Measurements from ENCODE around the gene LIMK1. TPM values are rescaled to one million over a fixed set of nuclear protein-coding genes. Genes with fewer than 3 reads are reported as not detected.

LIMK1 gene
- total RNA-seq, 2 experiments from 2014 or later, result 28.8 to 29.1 TPM

DNA sequence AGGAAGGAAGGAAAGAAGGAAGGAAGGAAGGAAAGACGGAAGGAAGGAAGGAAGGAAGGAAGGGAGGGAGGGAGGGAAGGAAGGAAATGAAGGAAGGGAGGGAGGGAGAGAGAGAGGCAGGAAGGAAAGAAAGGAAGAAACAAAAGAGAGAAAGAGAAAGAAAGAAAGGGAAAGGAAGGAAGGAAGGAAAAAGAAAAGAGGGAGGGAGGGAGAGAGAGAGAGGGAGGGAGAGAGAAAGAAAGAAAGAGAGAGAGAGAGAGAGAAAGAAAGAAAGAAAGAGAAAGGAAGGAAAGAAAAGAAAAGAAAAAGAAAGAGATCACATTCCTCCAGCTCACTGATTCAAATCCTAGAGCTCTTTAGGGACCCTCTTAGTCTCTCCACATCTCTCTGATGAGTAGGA, 31.0 kb upstream of the LIMK1 start:
- ChIA-PET POLR2A (no interaction called here), CTCF (interaction anchor here (0.8 kb wide), 1 partner anchor 15 kb away, joined by 9 read pairs; no protein-coding TSS in a partner anchor)

DNA sequence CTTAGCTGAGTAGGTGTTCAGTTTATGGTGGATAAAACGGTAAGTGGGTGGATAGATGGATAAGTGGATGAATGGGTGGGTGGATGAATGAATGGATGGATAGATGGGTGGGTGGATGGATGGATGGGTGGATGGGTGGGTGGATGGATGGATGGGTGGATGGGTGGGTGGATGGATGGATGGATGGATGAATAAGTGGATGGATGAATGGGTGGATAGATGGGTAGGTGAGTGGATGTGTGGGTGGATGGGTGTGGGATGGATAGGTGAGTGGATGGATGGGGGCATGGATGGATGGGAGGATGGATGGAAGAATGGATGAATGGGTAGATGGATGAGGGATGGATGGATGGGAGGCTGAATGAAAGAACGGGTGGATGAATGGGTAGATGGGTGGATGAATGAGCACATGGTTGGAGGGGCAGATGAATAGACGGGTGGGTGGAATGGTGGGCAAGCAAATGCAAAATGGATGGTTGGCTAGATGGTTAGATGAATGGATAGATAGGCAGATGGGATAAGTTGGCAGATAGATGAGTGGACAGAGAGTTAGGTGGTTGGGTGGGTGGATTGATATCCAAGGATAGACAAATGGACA, 29.9 kb upstream of the LIMK1 start:
- CTCF ChIA-PET, result interaction anchor here (0.8 kb wide), 1 partner anchor 14 kb away, joined by 9 read pairs; no protein-coding TSS in a partner anchor
- POLR2A ChIA-PET, result no interaction called here

GRCh38 chr7:74056096-74056915, 27.3 kb upstream of the LIMK1 start:
- CTCF ChIA-PET, result no interaction called here
- POLR2A ChIA-PET, result no interaction called here

GRCh38 chr7:74057216-74057925, 26.2 kb upstream of the LIMK1 start:
- POLR2A ChIA-PET, result no interaction called here
- CTCF ChIA-PET, result interaction anchor here (1.2 kb wide), 1 partner anchor 11 kb away, joined by 3 read pairs; no protein-coding TSS in a partner anchor

DNA sequence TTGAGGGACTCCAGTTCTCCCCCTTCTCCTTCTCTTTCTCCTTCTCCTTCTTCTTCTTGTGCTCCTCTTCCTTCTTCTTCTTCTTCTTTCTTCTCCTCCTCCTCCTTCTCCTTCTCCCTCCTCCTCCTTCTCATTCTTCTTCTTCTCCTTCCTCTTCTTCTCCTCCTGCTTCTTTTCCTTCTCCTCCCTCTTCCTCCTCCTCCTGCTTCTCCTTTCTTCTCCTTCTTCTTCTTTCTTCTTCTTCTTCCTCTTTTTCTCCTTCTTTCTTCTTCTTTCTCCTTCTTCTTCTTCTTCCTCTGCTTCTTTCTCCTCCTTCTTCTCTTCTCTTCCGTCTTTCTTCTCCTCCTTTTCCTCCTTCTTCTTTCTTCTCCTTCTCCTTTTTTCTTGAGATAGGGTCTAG, 25.6 kb upstream of the LIMK1 start:
- ChIA-PET CTCF (interaction anchor here (1.2 kb wide), 1 partner anchor 10 kb away, joined by 3 read pairs; no protein-coding TSS in a partner anchor), POLR2A (no interaction called here)

DNA sequence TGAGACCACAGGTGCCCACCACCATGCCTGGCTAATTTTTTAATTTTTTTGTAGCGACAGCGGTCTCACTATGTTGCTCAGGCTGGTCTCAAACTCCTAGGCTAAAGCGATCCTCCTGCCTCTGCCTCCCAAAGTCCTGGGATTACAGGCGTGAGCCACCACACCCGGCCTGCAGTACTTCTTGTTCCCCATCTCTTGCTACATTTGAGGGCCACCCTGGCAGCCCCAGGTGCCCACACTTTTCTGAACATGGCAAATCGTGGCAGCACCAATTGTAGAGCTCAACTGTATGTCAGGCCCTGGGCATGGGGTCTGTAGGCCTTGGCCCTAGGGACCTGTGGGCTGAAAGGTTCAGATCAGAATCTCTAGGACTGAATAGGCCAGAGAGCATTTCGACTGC, 25.1 kb upstream of the LIMK1 start:
- ChIA-PET POLR2A (no interaction called here), CTCF (no interaction called here)

- CTCF ChIA-PET, result interaction anchor here (0.8 kb wide), 1 partner anchor 9 kb away, joined by 3 read pairs; no protein-coding TSS in a partner anchor
- POLR2A ChIA-PET, result no interaction called here
Observed at GRCh38 chr7:74059037-74059436, 24.6 kb upstream of the LIMK1 start.

DNA sequence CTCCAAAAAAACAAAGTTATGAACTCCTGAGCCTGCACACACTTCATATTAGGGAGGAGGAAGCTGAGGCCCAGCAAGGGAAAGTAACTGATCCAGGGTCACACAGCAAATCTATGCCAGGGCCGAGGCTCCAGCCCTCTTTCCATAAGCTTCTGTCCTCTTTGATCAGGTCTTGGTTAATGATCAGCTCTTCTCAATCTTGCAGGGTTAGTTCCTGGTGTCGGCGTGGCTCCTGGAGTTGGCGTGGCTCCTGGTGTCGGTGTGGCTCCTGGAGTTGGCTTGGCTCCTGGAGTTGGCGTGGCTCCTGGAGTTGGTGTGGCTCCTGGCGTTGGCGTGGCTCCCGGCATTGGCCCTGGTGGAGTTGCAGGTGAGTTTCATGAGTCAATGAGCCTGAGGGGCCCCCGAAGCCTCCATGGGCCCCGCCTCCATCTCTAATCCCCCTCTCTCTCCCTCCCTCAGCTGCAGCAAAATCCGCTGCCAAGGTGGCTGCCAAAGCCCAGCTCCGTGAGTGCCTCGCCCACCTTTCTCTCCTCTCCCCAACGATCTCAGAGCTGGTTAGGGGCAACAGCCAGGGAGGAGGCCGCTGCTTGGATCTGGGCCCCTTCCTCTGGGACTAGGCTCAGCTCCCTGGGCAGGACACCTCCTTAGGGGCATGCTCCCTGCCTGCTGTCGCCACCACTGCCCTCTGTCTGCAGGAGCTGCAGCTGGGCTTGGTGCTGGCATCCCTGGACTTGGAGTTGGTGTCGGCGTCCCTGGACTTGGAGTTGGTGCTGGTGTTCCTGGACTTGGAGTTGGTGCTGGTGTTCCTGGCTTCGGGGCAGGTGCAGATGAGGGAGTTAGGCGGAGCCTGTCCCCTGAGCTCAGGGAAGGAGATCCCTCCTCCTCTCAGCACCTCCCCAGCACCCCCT, 23.7 kb upstream of the LIMK1 start:
- POLR2A ChIA-PET, result no interaction called here
- CTCF ChIA-PET, result interaction anchor here (0.8 kb wide), 1 partner anchor 8 kb away, joined by 3 read pairs; no protein-coding TSS in a partner anchor

GRCh38 chr7:74061840-74062539, 21.6 kb upstream of the LIMK1 start:
- POLR2A ChIA-PET, result no interaction called here
- CTCF ChIA-PET, result no interaction called here

DNA sequence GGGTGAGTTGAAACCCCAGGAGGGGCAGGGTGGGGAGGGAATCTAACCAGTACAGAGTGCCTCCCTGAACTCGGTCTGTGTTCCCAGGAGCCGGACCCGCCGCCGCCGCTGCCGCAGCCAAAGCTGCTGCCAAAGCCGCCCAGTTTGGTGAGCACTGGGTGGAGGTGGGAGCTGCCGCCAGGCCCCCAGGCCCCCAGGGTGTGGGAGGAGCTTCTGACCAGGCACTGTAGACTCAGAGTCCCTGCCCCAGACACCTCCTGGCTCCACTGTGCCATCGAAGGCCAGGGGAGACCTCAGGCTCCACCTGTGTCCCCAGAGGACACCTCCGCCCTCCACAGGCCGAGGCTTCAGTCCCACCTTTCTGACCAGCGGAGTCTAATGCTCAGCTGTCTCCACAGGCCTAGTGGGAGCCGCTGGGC, 20.4 kb upstream of the LIMK1 start:
- ChIA-PET POLR2A (no interaction called here), CTCF (no interaction called here)

GRCh38 chr7:74063646-74064045, 20.0 kb upstream of the LIMK1 start:
- ChIA-PET CTCF (interaction anchor here (1.6 kb wide), 1 partner anchor 143 kb away, joined by 3 read pairs; no protein-coding TSS in a partner anchor), POLR2A (interaction anchor here (1.0 kb wide), 1 partner anchor 20 kb away, joined by 3 read pairs; the partner anchor contains the start of gene LIMK1)

- ChIA-PET CTCF (interaction anchor here (0.6 to 1.6 kb wide), 4 partner anchors 16 to 142 kb away, joined by 3 read pairs; no protein-coding TSS in a partner anchor), POLR2A (interaction anchor here (1.0 kb wide), 1 partner anchor 19 kb away, joined by 3 read pairs; the partner anchor contains the start of gene LIMK1)
Observed at GRCh38 chr7:74064696-74065095, 18.9 kb upstream of the LIMK1 start.

DNA sequence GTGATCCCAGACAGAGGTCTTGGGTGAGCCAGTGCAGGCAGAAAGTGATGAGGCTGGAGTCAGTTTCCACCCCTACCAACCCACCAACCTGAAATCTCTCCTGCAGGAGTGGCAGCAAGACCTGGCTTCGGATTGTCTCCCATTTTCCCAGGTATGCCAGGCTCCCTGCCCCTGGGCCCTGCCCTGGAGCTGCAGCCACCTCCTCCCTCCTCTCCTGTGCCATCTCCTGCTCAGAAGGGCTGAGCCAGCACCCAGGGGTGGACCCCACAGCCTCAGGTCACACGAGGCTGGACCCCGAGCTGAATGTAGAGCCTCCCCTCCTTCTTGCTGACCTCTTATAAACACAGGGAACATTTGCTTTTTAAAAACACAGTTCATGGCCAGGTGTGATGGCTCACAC, 17.0 kb upstream of the LIMK1 start:
- POLR2A ChIA-PET, result interaction anchor here (0.6 kb wide), 1 partner anchor 98 kb away, joined by 3 read pairs; no protein-coding TSS in a partner anchor
- CTCF ChIA-PET, result no interaction called here

- POLR2A ChIA-PET, result no interaction called here
- CTCF ChIA-PET, result interaction anchor here (0.6 to 1.8 kb wide), 14 partner anchors 9 to 336 kb away, joined by 3 to 7 read pairs (median 3); no protein-coding TSS in a partner anchor
Observed at GRCh38 chr7:74068378-74069085, 15.1 kb upstream of the LIMK1 start.

DNA sequence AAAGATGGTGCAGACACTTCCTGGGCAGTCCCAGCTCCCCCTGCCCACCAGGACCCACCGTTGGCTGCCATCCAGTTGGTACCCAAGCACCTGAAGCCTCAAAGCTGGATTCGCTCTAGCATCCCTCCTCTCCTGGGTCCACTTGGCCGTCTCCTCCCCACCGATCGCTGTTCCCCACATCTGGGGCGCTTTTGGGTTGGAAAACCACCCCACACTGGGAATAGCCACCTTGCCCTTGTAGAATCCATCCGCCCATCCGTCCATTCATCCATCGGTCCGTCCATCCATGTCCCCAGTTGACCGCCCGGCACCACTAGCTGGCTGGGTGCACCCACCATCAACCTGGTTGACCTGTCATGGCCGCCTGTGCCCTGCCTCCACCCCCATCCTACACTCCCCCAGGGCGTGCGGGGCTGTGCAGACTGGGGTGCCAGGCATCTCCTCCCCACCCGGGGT, 14.5 kb upstream of the LIMK1 start:
- CTCF ChIA-PET, result interaction anchor here (0.6 to 1.8 kb wide), 9 partner anchors 11 to 349 kb away, joined by 3 to 7 read pairs (median 3); no protein-coding TSS in a partner anchor
- POLR2A ChIA-PET, result no interaction called here

DNA sequence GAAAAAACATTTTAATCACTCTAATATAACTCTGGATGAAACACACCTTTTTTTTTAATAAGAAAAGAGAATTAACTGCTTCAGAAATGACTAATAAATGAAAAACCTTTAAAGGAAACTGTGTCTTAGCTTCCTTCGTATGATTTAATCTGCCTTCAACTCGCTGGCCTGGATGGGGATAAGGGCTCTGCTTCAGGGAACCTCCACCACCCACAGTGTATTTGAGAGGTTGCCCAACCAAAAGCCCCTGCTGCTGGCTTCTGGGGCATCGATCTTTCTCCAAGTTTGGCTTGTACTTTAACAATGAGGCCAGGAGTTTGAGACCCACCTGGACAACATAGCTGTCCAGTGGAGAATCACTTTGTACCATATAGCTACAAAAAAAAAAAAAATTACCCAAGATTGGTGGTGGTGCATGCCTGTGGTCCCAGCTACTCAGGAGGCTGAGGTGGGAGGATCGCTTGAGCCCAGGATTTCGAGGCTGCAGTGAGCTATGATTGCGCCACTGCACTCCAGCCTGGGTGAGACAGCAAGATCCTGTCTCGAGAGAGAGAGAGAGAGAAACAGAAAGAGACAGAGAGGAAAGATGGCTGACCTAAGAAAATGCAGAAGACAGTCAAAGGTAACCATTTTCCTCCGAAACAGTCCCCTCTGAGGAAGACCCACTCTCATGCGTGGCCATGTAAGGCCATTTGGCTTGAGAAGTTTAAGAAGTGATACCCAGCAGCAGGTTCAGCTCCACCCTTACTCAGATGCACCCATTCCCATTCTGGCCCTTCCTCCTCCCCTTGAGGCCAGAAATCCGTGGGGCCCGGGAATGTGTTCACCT, 13.6 kb upstream of the LIMK1 start:
- CTCF ChIA-PET, result interaction anchor here (0.7 to 1.4 kb wide), 2 partner anchors 137 to 348 kb away, joined by 3 to 4 read pairs; no protein-coding TSS in a partner anchor
- POLR2A ChIA-PET, result interaction anchor here (0.6 kb wide), 1 partner anchor 318 kb away, joined by 4 read pairs; no protein-coding TSS in a partner anchor

GRCh38 chr7:74070619-74070921, 13.0 kb upstream of the LIMK1 start:
- POLR2A ChIA-PET, result interaction anchor here (0.6 kb wide), 1 partner anchor 317 kb away, joined by 4 read pairs; no protein-coding TSS in a partner anchor
- CTCF ChIA-PET, result interaction anchor here (1.4 kb wide), 1 partner anchor 136 kb away, joined by 4 read pairs; no protein-coding TSS in a partner anchor

Data from activated CD8-positive, alpha-beta memory T cell treated with anti-CD3 and anti-CD28 coated beads for 36 hours (primary cell).